Stomach (tissue), 4 donors: ENCODE data around the gene CITED1.

ENCODE experiments used
- POLR2A ChIP-seq, 4 donors: fragments of 450-650 bp; IDR thresholded peaks; one replicate each; pipeline ENCODE4 v1.6.1; 2016; ENCODE audit warnings: antibody characterized with exemption in 4 of 4, control low read depth in 2 of 4, mild to moderate bottlenecking in 1 of 4, moderate library complexity in 1 of 4
- POLR2AphosphoS5 ChIP-seq, 3 donors: sonication (generic); formaldehyde crosslinking; IDR thresholded peaks; one replicate each; pipeline ENCODE4 v1.6.1; 2016; ENCODE audit warnings: antibody characterized with exemption in 3 of 3

DNA sequence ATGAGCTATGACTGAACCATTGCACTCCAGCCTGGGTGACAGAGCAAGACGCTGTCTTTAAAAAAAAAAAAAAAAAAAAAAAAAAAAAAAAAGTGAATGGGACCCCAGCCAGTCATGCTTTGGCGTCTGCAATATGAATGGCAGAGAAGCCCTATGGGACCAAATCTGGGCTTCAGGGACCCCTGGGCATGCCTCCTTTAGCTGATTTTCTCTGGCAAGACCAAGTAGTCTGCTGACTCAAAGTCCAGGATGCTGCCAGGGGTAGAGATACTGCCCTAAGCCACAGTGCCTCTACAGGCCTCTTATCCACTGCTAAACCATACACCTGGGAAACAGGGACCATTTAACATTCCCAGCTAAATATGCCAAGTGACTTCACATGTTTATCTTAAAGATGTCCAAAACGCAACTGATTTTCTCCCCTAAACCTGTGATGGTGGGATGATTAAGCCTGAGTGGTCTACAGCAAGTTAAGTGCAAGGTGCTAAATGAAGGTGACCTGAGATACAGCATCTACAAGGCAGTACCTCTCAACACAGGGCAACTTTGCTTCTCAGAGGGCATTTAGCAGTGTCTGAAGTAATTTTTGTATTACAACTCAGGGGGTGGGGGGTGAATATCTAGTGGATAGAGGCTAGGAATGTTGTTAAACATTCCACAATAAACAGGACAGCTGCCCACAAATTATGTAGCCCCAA lies 34.5 kb downstream of the CITED1 start:
- TF ChIP-seq POLR2A (IDR thresholded peaks at IDR 0.05) (no peak), POLR2AphosphoS5 (IDR thresholded peaks at IDR 0.05) (no peak)
